Measurements from ENCODE around the gene SORCS1. TPM values are rescaled to one million over a fixed set of nuclear protein-coding genes. Genes with fewer than 3 reads are reported as not detected.

Gene SORCS1
- not detected for total RNA-seq

- H3K27me3 Mint-ChIP-seq: peaks cover 18% of the 10 kb centered on the region
- CTCF ChIA-PET: no interaction called here
- POLR2A ChIA-PET: no interaction called here
- H3K9me3 Mint-ChIP-seq: no peaks in the 10 kb centered on the region
- DNase-seq: no peak
- no peak within 1 kb of the TSS for H3K4me3 Mint-ChIP-seq
- no peaks in the 10 kb centered on the region for H3K36me3 Mint-ChIP-seq (ENCODE audit: low read depth)
- H3K27ac Mint-ChIP-seq: peak within 1 kb of the TSS; percentile 19
- peaks cover 1% of the 10 kb centered on the region for H3K4me1 Mint-ChIP-seq
Measured at GRCh38 chr10:107163881-107164861, at the start of gene SORCS1. Gene SORCS1, minus strand, starts transcription at chr10:107164706.

- Mint-ChIP-seq H3K4me1 (no peaks in the 10 kb centered on the region), H3K27me3 (no peaks in the 10 kb centered on the region), H3K27ac (no peak overlapping the region), H3K36me3 (ENCODE audit: low read depth) (no peaks in the 10 kb centered on the region), H3K4me3 (no peak overlapping the region), H3K9me3 (no peaks in the 10 kb centered on the region)
- CTCF ChIA-PET: no interaction called here
- DNase-seq: no peak
- POLR2A ChIA-PET: no interaction called here
Measured at GRCh38 chr10:107214261-107214660, 49.8 kb upstream of the SORCS1 start.

GRCh38 chr10:107213861-107214260 lies 49.4 kb upstream of the SORCS1 start:
- Mint-ChIP-seq H3K36me3 (ENCODE audit: low read depth) (no peaks in the 10 kb centered on the region), H3K4me1 (no peaks in the 10 kb centered on the region), H3K27ac (no peak overlapping the region), H3K27me3 (no peaks in the 10 kb centered on the region), H3K9me3 (no peaks in the 10 kb centered on the region), H3K4me3 (no peak overlapping the region)
- ChIA-PET POLR2A (no interaction called here), CTCF (no interaction called here)
- DNase-seq: no peak

GRCh38 chr10:107206833-107207232 lies 42.3 kb upstream of the SORCS1 start:
- DNase-seq: no peak
- CTCF ChIA-PET: no interaction called here
- POLR2A ChIA-PET: no interaction called here
- Mint-ChIP-seq H3K27ac (no peak overlapping the region), H3K27me3 (no peaks in the 10 kb centered on the region), H3K4me3 (no peak overlapping the region), H3K9me3 (peaks cover 10% of the 10 kb centered on the region), H3K4me1 (no peaks in the 10 kb centered on the region), H3K36me3 (ENCODE audit: low read depth) (no peaks in the 10 kb centered on the region)

GRCh38 chr10:107169516-107169915 lies 5.0 kb upstream of the SORCS1 start:
- Mint-ChIP-seq H3K27ac (no peak overlapping the region), H3K27me3 (peaks cover 9% of the 10 kb centered on the region), H3K4me3 (no peak overlapping the region), H3K9me3 (no peaks in the 10 kb centered on the region), H3K36me3 (ENCODE audit: low read depth) (no peaks in the 10 kb centered on the region), H3K4me1 (peaks cover 1% of the 10 kb centered on the region)
- DNase-seq: no peak
- ChIA-PET POLR2A (no interaction called here), CTCF (no interaction called here)

GRCh38 chr10:107168738-107169137 lies 4.2 kb upstream of the SORCS1 start:
- Mint-ChIP-seq H3K27me3 (peaks cover 12% of the 10 kb centered on the region), H3K27ac (no peak overlapping the region), H3K4me1 (peaks cover 1% of the 10 kb centered on the region), H3K36me3 (ENCODE audit: low read depth) (no peaks in the 10 kb centered on the region), H3K4me3 (no peak overlapping the region), H3K9me3 (no peaks in the 10 kb centered on the region)
- POLR2A ChIA-PET: no interaction called here
- CTCF ChIA-PET: no interaction called here
- no peak for DNase-seq

GRCh38 chr10:107166403-107166802 lies 1.9 kb upstream of the SORCS1 start:
- H3K9me3 Mint-ChIP-seq: no peaks in the 10 kb centered on the region

GRCh38 chr10:107164992-107165391 lies 486 bp upstream of the SORCS1 start:
- CTCF ChIA-PET: no interaction called here
- POLR2A ChIA-PET: no interaction called here

More at GRCh38 chr10:107166403-107166802, 1.9 kb upstream of the SORCS1 start:
- peaks cover 18% of the 10 kb centered on the region for H3K27me3 Mint-ChIP-seq
- no peak overlapping the region for H3K27ac Mint-ChIP-seq
- H3K4me3 Mint-ChIP-seq: no peak overlapping the region
- peaks cover 1% of the 10 kb centered on the region for H3K4me1 Mint-ChIP-seq
- ChIA-PET POLR2A (no interaction called here), CTCF (no interaction called here)
- no peak for DNase-seq
- H3K36me3 Mint-ChIP-seq (ENCODE audit: low read depth): no peaks in the 10 kb centered on the region

GRCh38 chr10:107163076-107163855 lies 1.2 kb downstream of the SORCS1 start:
- H3K27ac Mint-ChIP-seq: peak overlapping the region; percentile 19
- DNase-seq: no peak
- H3K9me3 Mint-ChIP-seq: no peaks in the 10 kb centered on the region
- peaks cover 18% of the 10 kb centered on the region for H3K27me3 Mint-ChIP-seq
- H3K4me1 Mint-ChIP-seq: peaks cover 1% of the 10 kb centered on the region
- no peaks in the 10 kb centered on the region for H3K36me3 Mint-ChIP-seq (ENCODE audit: low read depth)
- H3K4me3 Mint-ChIP-seq: no peak overlapping the region
- POLR2A ChIA-PET: no interaction called here
- CTCF ChIA-PET: no interaction called here

More at GRCh38 chr10:107164992-107165391, 486 bp upstream of the SORCS1 start:
- DNase-seq: no peak
- Mint-ChIP-seq H3K9me3 (no peaks in the 10 kb centered on the region), H3K4me3 (no peak overlapping the region), H3K4me1 (peaks cover 1% of the 10 kb centered on the region), H3K36me3 (ENCODE audit: low read depth) (no peaks in the 10 kb centered on the region), H3K27ac (no peak overlapping the region), H3K27me3 (peaks cover 18% of the 10 kb centered on the region)

GRCh38 chr10:107160866-107161265 lies 3.6 kb downstream of the SORCS1 start:
- H3K9me3 Mint-ChIP-seq: no peaks in the 10 kb centered on the region
- ChIA-PET CTCF (no interaction called here), POLR2A (no interaction called here)
- DNase-seq: no peak
- H3K36me3 Mint-ChIP-seq (ENCODE audit: low read depth): no peaks in the 10 kb centered on the region
- peaks cover 18% of the 10 kb centered on the region for H3K27me3 Mint-ChIP-seq
- H3K4me1 Mint-ChIP-seq: peaks cover 1% of the 10 kb centered on the region
- H3K27ac Mint-ChIP-seq: no peak overlapping the region
- no peak overlapping the region for H3K4me3 Mint-ChIP-seq

GRCh38 chr10:107159871-107160270 lies 4.6 kb downstream of the SORCS1 start:
- Mint-ChIP-seq H3K4me1 (peaks cover under 1% of the 10 kb centered on the region), H3K4me3 (no peak overlapping the region), H3K27me3 (peaks cover 10% of the 10 kb centered on the region), H3K36me3 (ENCODE audit: low read depth) (no peaks in the 10 kb centered on the region), H3K9me3 (no peaks in the 10 kb centered on the region), H3K27ac (no peak overlapping the region)
- CTCF ChIA-PET: no interaction called here
- POLR2A ChIA-PET: no interaction called here
- DNase-seq: no peak

- DNase-seq: no peak
- ChIA-PET POLR2A (no interaction called here), CTCF (no interaction called here)
- Mint-ChIP-seq H3K36me3 (ENCODE audit: low read depth) (no peaks in the 10 kb centered on the region), H3K27ac (no peak overlapping the region), H3K4me1 (no peaks in the 10 kb centered on the region), H3K4me3 (no peak overlapping the region), H3K27me3 (no peaks in the 10 kb centered on the region), H3K9me3 (peaks cover 7% of the 10 kb centered on the region)
Measured at GRCh38 chr10:107157071-107157470, 7.4 kb downstream of the SORCS1 start.

GRCh38 chr10:107152087-107152486 lies 12.4 kb downstream of the SORCS1 start:
- Mint-ChIP-seq H3K4me1 (no peaks in the 10 kb centered on the region), H3K27me3 (no peaks in the 10 kb centered on the region), H3K36me3 (ENCODE audit: low read depth) (no peaks in the 10 kb centered on the region), H3K4me3 (no peak overlapping the region), H3K27ac (no peak overlapping the region), H3K9me3 (peaks cover 30% of the 10 kb centered on the region)
- ChIA-PET POLR2A (no interaction called here), CTCF (no interaction called here)
- no peak for DNase-seq
